Astrocyte (in vitro differentiated cells and primary cell): ENCODE measurements around the gene DUSP21. TPM values are rescaled to one million over a fixed set of nuclear protein-coding genes. Genes with fewer than 3 reads are reported as not detected.
A peak's percentile ranks its signal among the peaks of the same experiment; 100 is the strongest.

Source experiments
- DNase-seq: peaks from one replicate; pipeline ENCODE4 v3.0.0-alpha.2; 2010; ENCODE audit warnings: low read depth
- FAIRE-seq: peaks from 2 replicates; lab custom pipeline; 2011; peaks lifted over from hg19 to GRCh38; lab: Jason Lieb, UNC
- H2AFZ ChIP-seq: 2 replicates; pipeline ENCODE4 v1.6.0; 2012; ENCODE audit warnings: low read depth, low read length, inconsistent platforms
- H3K27ac ChIP-seq: 2 replicates; pipeline ENCODE4 v1.5.1; 2011; ENCODE audit warnings: low read depth, low read length, inconsistent platforms
- H3K27me3 ChIP-seq: 2 replicates; pipeline ENCODE4 v1.6.0; 2011; ENCODE audit warnings: low read length, inconsistent platforms; ENCODE audit not compliant: insufficient read depth
- H3K36me3 ChIP-seq: 2 replicates; pipeline ENCODE4 v1.5.1; 2011; ENCODE audit warnings: low read length, inconsistent platforms; ENCODE audit not compliant: insufficient read depth
- H3K4me1 ChIP-seq: 2 replicates; pipeline ENCODE4 v1.5.1; 2011; ENCODE audit warnings: low read length, inconsistent platforms; ENCODE audit not compliant: insufficient read depth
- H3K4me2 ChIP-seq: 2 replicates; pipeline ENCODE4 v1.6.0; 2012; ENCODE audit warnings: low read length, inconsistent platforms
- H3K4me3 ChIP-seq: 2 replicates; pipeline ENCODE4 v1.5.1; 2011; ENCODE audit warnings: low read depth, mild to moderate bottlenecking, low read length, inconsistent platforms; ENCODE audit not compliant: insufficient read depth
- H3K79me2 ChIP-seq: 2 replicates; pipeline ENCODE4 v1.6.0; 2012; ENCODE audit warnings: mild to moderate bottlenecking, low read length, inconsistent platforms; ENCODE audit not compliant: insufficient read depth
- H3K9ac ChIP-seq: 2 replicates; pipeline ENCODE4 v1.6.0; 2012; ENCODE audit warnings: mild to moderate bottlenecking, low read length, inconsistent platforms
- H3K9me3 ChIP-seq: 2 replicates; pipeline ENCODE4 v1.5.1; 2012; ENCODE audit warnings: low read depth, mild to moderate bottlenecking, low read length, inconsistent platforms; ENCODE audit not compliant: insufficient read depth
- H4K20me1 ChIP-seq: 2 replicates; pipeline ENCODE4 v1.6.0; 2012; ENCODE audit warnings: low read length, inconsistent platforms; ENCODE audit not compliant: insufficient read depth
- H3K27ac Mint-ChIP-seq: one replicate; pipeline ENCODE4 v1.8.0; 2021; ENCODE audit warnings: mild to moderate bottlenecking, mixed read lengths; ENCODE audit not compliant: unreplicated experiment
- H3K27me3 Mint-ChIP-seq: one replicate; pipeline ENCODE4 v1.8.0; 2021; ENCODE audit warnings: low read depth, mixed read lengths; ENCODE audit not compliant: unreplicated experiment
- H3K36me3 Mint-ChIP-seq: one replicate; pipeline ENCODE4 v1.8.0; 2021; ENCODE audit warnings: low read depth, mixed read lengths; ENCODE audit not compliant: unreplicated experiment
- H3K4me1 Mint-ChIP-seq: one replicate; pipeline ENCODE4 v1.8.0; 2021; ENCODE audit warnings: low read depth, mixed read lengths; ENCODE audit not compliant: unreplicated experiment
- H3K4me3 Mint-ChIP-seq: one replicate; pipeline ENCODE4 v1.8.0; 2021; ENCODE audit warnings: mild to moderate bottlenecking, moderate library complexity, mixed read lengths; ENCODE audit not compliant: unreplicated experiment
- H3K9me3 Mint-ChIP-seq: one replicate; pipeline ENCODE4 v1.8.0; 2021; ENCODE audit warnings: mild to moderate bottlenecking, mixed read lengths; ENCODE audit not compliant: unreplicated experiment
- CTCF ChIP-seq: IDR thresholded peaks from 2 replicates; pipeline ENCODE4 v1.5.1; 2011; ENCODE audit warnings: low read depth, mild to moderate bottlenecking, inconsistent platforms, low read length, moderate library complexity; ENCODE audit not compliant: insufficient read depth
- EZH2 ChIP-seq: IDR thresholded peaks from 2 replicates; pipeline ENCODE4 v1.6.1; 2012; ENCODE audit warnings: mild to moderate bottlenecking, low read length, inconsistent platforms; ENCODE audit not compliant: insufficient read depth
- total RNA-seq: library from RNA; stranded (reverse); gene quantifications from 2 replicates; pipeline ENCODE4 v1.2.1, GENCODE V29; 2021

Gene DUSP21
- total RNA-seq, 1 donor from 2014 or later: not detected

DNA sequence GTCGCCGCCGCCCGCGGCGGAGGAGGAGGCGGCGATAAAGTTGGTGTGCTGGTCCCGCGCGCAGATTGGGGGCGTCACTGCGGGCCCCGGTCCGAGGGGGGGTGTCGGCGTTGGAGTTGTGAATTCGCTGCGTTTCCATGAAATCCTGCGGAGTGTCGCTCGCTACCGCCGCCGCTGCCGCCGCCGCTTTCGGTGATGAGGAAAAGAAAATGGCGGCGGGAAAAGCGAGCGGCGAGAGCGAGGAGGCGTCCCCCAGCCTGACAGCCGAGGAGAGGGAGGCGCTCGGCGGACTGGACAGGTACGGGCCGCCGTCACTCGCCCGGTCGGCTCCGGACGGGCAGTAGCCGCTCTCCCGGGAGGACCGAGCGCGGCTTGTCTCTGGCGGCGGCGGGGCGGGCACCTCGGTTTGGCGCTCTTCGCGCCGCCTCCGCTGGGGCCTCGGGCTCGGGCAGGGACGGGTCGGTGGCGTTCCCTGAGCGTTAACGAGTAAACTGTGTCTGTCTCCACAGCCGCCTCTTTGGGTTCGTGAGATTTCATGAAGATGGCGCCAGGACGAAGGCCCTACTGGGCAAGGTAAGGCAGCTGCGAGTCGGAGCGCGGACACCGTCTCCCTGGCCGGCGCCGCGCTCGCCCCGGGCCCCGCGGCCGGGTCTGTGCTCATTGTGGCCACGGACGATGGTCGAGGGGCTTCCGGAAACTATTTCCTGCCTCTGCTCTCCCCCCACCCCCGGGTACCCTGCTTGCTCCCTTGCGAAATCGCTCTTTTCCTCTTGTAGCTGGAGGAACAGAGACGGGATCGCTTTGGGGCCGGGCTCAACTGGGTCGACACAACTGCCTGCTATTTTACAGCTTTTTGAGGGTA lies 29.8 kb downstream of the DUSP21 start:
- Histone ChIP-seq H4K20me1 (peaks cover 27% of the 10 kb centered on the region), H3K27me3 (no peaks in the 10 kb centered on the region), H3K4me2 (peak overlapping the region; percentile 99), H3K9ac (peak overlapping the region; percentile 96), H2AFZ (peak overlapping the region; percentile 52), H3K9me3 (no peaks in the 10 kb centered on the region), H3K79me2 (peaks cover 66% of the 10 kb centered on the region), H3K4me1 (no peaks in the 10 kb centered on the region), H3K27ac (peak overlapping the region; percentile 88), H3K4me3 (peak overlapping the region; percentile 86), H3K36me3 (no peaks in the 10 kb centered on the region)
- no peaks in the 10 kb centered on the region for H3K9me3 Mint-ChIP-seq
- no peak for TF ChIP-seq EZH2
- TF ChIP-seq CTCF: no peak
- FAIRE-seq (no peak), DNase-seq (peak; percentile 22)
- H3K4me3 Mint-ChIP-seq: peak overlapping the region; percentile 97
- H3K36me3 Mint-ChIP-seq: no peaks in the 10 kb centered on the region
- peaks cover 4% of the 10 kb centered on the region for H3K4me1 Mint-ChIP-seq
- H3K27me3 Mint-ChIP-seq: no peaks in the 10 kb centered on the region
- H3K27ac Mint-ChIP-seq: peak overlapping the region; percentile 91

GRCh38 chrX:44874420-44875184 lies 30.8 kb downstream of the DUSP21 start:
- DNase-seq: peak; percentile 27
- H3K79me2 ChIP-seq: peaks cover 76% of the 10 kb centered on the region
- FAIRE-seq: peak; percentile 87
- H3K9ac ChIP-seq: peak overlapping the region; percentile 96
- H4K20me1 ChIP-seq: peaks cover 28% of the 10 kb centered on the region
- no peaks in the 10 kb centered on the region for H3K27me3 ChIP-seq
- peak overlapping the region; percentile 99 for H3K4me2 ChIP-seq
- H3K27ac ChIP-seq: peak overlapping the region; percentile 88
- H3K4me1 ChIP-seq: no peaks in the 10 kb centered on the region
- H3K9me3 ChIP-seq: no peaks in the 10 kb centered on the region
- peaks cover 4% of the 10 kb centered on the region for H3K4me1 Mint-ChIP-seq
- H3K9me3 Mint-ChIP-seq: no peaks in the 10 kb centered on the region
- no peak for TF ChIP-seq CTCF
- TF ChIP-seq EZH2: no peak
- peak overlapping the region; percentile 91 for H3K27ac Mint-ChIP-seq
- H3K4me3 Mint-ChIP-seq: peak overlapping the region; percentile 97
- H3K4me3 ChIP-seq: peak overlapping the region; percentile 86
- no peaks in the 10 kb centered on the region for H3K36me3 Mint-ChIP-seq
- no peaks in the 10 kb centered on the region for H3K27me3 Mint-ChIP-seq
- H3K36me3 ChIP-seq: no peaks in the 10 kb centered on the region
- H2AFZ ChIP-seq: no peak overlapping the region
